HepG2 (cell line): ENCODE results near the gene TOP2B. TPM values are rescaled to one million over a fixed set of nuclear protein-coding genes. Genes with fewer than 3 reads are reported as not detected.

Experiments
- AHDC1 ChIP-seq: sonication (generic); formaldehyde crosslinking; IDR thresholded peaks from 2 replicates; pipeline ENCODE4 v1.5.1; 2020; ENCODE audit warnings: mild to moderate bottlenecking, missing genetic modification reagents, borderline replicate concordance
- ELF3 ChIP-seq: IDR thresholded peaks from 2 replicates; pipeline ENCODE4 v1.6.1; 2016; ENCODE audit warnings: missing genetic modification reagents, missing compliant biosample characterization
- FOXC1 ChIP-seq: sonication (generic); formaldehyde crosslinking; IDR thresholded peaks from 2 replicates; pipeline ENCODE4 v1.8.0; 2022; ENCODE audit warnings: mild to moderate bottlenecking, missing genetic modification reagents, borderline replicate concordance
- FOXJ3 ChIP-seq: sonication (generic); formaldehyde crosslinking; IDR thresholded peaks from 2 replicates; pipeline ENCODE4 v1.4.0; 2020; ENCODE audit warnings: missing genetic modification reagents, mild to moderate bottlenecking, borderline replicate concordance
- FOXP4 ChIP-seq: sonication (generic); formaldehyde crosslinking; IDR thresholded peaks from 2 replicates; pipeline ENCODE4 v1.4.0; 2020; ENCODE audit warnings: missing genetic modification reagents
- GFI1 ChIP-seq: sonication (generic); formaldehyde crosslinking; IDR thresholded peaks from 2 replicates; pipeline ENCODE4 v1.5.0; 2020; ENCODE audit warnings: missing genetic modification reagents, mild to moderate bottlenecking, borderline replicate concordance
- NFE2L1 ChIP-seq: sonication (generic); formaldehyde crosslinking; IDR thresholded peaks from 2 replicates; pipeline ENCODE4 v1.4.0; 2020; ENCODE audit warnings: missing genetic modification reagents, mild to moderate bottlenecking, borderline replicate concordance
- RFXAP ChIP-seq: sonication (generic); formaldehyde crosslinking; IDR thresholded peaks from 2 replicates; pipeline ENCODE4 v1.4.0; 2020; ENCODE audit warnings: missing genetic modification reagents, borderline replicate concordance
- SCMH1 ChIP-seq: sonication (generic); formaldehyde crosslinking; IDR thresholded peaks from 2 replicates; pipeline ENCODE4 v1.9.0; 2021; ENCODE audit warnings: missing genetic modification reagents, mild to moderate bottlenecking, borderline replicate concordance
- SOX13 ChIP-seq, 3 experiments: fragments of 450-650 bp in 1 of 3; sonication (generic) in 1 of 3; formaldehyde crosslinking in 1 of 3; IDR thresholded peaks in 2 of 3; conservative IDR thresholded peaks in 1 of 3; 2 replicates each; pipeline versions ENCODE4 v1.5.0 to v1.6.1; 2016 to 2020; ENCODE audit warnings: antibody characterized with exemption in 1 of 3, mild to moderate bottlenecking in 1 of 3, missing compliant biosample characterization in 1 of 3, missing genetic modification reagents in 1 of 3, moderate library complexity in 1 of 3
- TMF1 ChIP-seq: sonication (generic); formaldehyde crosslinking; IDR thresholded peaks from 2 replicates; pipeline ENCODE4 v1.8.1; 2022; ENCODE audit warnings: low read depth, missing genetic modification reagents
- ZBTB46 ChIP-seq: sonication (generic); formaldehyde crosslinking; IDR thresholded peaks from 2 replicates; pipeline ENCODE4 v1.4.0; 2020; ENCODE audit warnings: mild to moderate bottlenecking, missing genetic modification reagents, borderline replicate concordance
- ZNF3 ChIP-seq: IDR thresholded peaks from 2 replicates; pipeline ENCODE4 v1.7.0; 2017; ENCODE audit warnings: inconsistent platforms
- ZNF484 ChIP-seq: sonication (generic); formaldehyde crosslinking; IDR thresholded peaks from 2 replicates; pipeline ENCODE4 v1.5.1; 2020; ENCODE audit warnings: mild to moderate bottlenecking, low read depth, missing genetic modification reagents, borderline replicate concordance
- ZNF558 ChIP-seq: sonication (generic); formaldehyde crosslinking; IDR thresholded peaks from 2 replicates; pipeline ENCODE4 v1.9.0; 2022; ENCODE audit warnings: mild to moderate bottlenecking, missing genetic modification reagents, borderline replicate concordance
- ZNF572 ChIP-seq: sonication (generic); formaldehyde crosslinking; IDR thresholded peaks from 2 replicates; pipeline ENCODE4 v1.5.1; 2020; ENCODE audit warnings: mild to moderate bottlenecking, missing genetic modification reagents
- polyA plus RNA-seq, 8 experiments: library from polyadenylated mRNA; depleted of rRNA in 3 of 8; stranded (reverse) in 7 of 8; unstranded in 1 of 8; fragments of >200 nt; fragmentation: Illumina TruSeq in 4 of 8; extraction: Trizol in 4 of 8; gene quantifications; 2 replicates each; pipeline versions ENCODE4 v1.2.1 to v1.2.3, GENCODE V29; 2011 to 2016; ENCODE audit warnings: low read depth in 4 of 8, missing spikeins in 1 of 8, mixed read lengths in 1 of 8; ENCODE audit not compliant: insufficient read depth in 1 of 8
- total RNA-seq, 5 experiments: library from RNA; depleted of rRNA; stranded (reverse); fragments of >200 nt; fragmentation: Illumina TruSeq; extraction: Trizol; gene quantifications; 2 replicates each; pipeline ENCODE4 v1.2.3, GENCODE V29; 2016; ENCODE audit warnings: low read depth in 1 of 5

TOP2B gene
- total and polyA plus RNA-seq, 2 of the 13 experiments (the other 11 are each of a cell fraction or from before 2014, with no cell fraction given): 27.6 to 88.1 TPM

GRCh38 chr3:25664812-25665314 lies at the start of gene TOP2B (continued):
- no peak for TF ChIP-seq AHDC1 (CRISPR knock-in tag)
- TF ChIP-seq NFE2L1 (CRISPR knock-in tag): no peak
- TF ChIP-seq ZNF3 (CRISPR knock-in tag): no peak
- no peak for TF ChIP-seq GFI1
- TF ChIP-seq FOXJ3 (CRISPR knock-in tag): peak; percentile 29; the same call in 1 of the 2 replicates
- no peak for TF ChIP-seq SCMH1
- TF ChIP-seq TMF1: no peak
- TF ChIP-seq FOXP4: no peak; the same call in 1 of the 2 replicates
- no peak for TF ChIP-seq ZNF558
- no peak for TF ChIP-seq ZNF484 (CRISPR knock-in tag)
- no peak for TF ChIP-seq FOXC1 (CRISPR knock-in tag)
- TF ChIP-seq ELF3 (CRISPR knock-in tag): 0 out of 2 replicates have a peak, but pooled peaks have one; percentile 42
- TF ChIP-seq ZNF572 (CRISPR knock-in tag): no peak
- TF ChIP-seq SOX13 (IDR thresholded peaks at IDR 0.05): no peak
- TF ChIP-seq SOX13 (CRISPR knock-in tag; conservative IDR thresholded peaks at IDR 0.05 in 1 of 2, IDR thresholded peaks at IDR 0.05 in 1 of 2): no peak
- no peak for TF ChIP-seq ZBTB46 (CRISPR knock-in tag)
- TF ChIP-seq RFXAP (CRISPR knock-in tag): peak; percentile 100
